Endothelial cell of umbilical vein (primary cell): ENCODE measurements around the gene ZNF3.

Experiments used
- EZH2 ChIP-seq: IDR thresholded peaks from 2 replicates; pipeline ENCODE4 v1.6.1; 2012; ENCODE audit warnings: borderline replicate concordance, low read depth, mild to moderate bottlenecking, moderate library complexity, low read length, inconsistent platforms; ENCODE audit not compliant: severe bottlenecking
- JUN ChIP-seq: IDR thresholded peaks from 2 replicates; pipeline ENCODE4 v1.6.1; 2011; ENCODE audit warnings: borderline replicate concordance, low read depth; ENCODE audit not compliant: insufficient read length, insufficient read depth
- POLR2A ChIP-seq: IDR thresholded peaks from 2 replicates; pipeline ENCODE4 v1.6.1; 2012; ENCODE audit warnings: low read depth, mild to moderate bottlenecking, control low read depth, low read length
- POLR2AphosphoS5 ChIP-seq: IDR thresholded peaks from 2 replicates; pipeline ENCODE4 v1.6.1; 2012; ENCODE audit warnings: low read depth, mild to moderate bottlenecking, control low read depth, low read length, moderate library complexity; ENCODE audit not compliant: insufficient read depth
- TF ChIP-seq, protein P1 (sequence below), 2 donors: IDR thresholded peaks; 1 replicate in 1 of 2; 2 replicates in 1 of 2; pipeline ENCODE4 v1.5.1; 2011; ENCODE audit warnings: low read length in 2 of 2, mild to moderate bottlenecking in 2 of 2, moderate library complexity in 2 of 2, control low read depth in 1 of 2, inconsistent platforms in 1 of 2, low read depth in 1 of 2; ENCODE audit not compliant: insufficient read depth in 1 of 2; ENCODE audit errors: extremely low read depth in 1 of 2

DNA sequence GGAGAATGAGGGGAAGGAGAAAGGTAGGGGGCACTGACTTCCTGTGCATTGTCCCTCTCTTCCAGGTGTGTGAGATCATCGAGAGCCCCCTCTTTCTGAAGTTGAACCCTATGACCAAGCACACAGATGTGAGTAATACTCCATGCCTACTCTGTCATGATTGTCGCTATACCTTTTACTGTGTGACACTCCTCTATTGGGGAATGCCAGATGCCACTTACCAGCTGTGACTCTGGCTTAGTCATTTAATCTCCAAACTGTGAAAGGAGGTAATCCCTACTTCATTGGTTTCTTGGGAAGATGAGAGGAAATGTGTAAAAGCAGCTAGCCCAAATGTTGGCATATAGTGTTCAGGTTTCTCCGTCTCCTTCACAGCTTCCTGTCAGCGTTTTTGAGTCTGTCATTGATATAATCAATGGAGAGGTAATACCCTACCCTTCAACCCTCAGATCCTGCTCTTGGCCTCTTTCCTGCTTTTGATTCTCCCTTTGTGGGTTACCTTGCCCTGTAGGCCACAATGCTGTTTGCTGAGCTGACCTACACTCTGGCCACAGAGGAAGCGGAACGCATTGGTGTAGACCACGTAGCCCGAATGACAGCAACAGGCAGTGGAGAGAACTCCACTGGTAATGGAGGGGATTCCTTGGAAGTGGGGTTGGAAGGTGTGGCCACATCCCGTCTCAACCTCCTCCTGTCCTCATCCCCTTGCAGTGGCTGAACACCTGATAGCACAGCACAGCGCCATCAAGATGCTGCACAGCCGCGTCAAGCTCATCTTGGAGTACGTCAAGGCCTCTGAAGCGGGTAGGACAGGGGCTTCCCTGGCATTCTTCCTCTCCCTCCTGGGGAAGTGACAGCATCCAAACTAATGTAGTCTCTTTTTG lies 9.2 kb upstream of the ZNF3 start:
- TF ChIP-seq, protein P1, sequence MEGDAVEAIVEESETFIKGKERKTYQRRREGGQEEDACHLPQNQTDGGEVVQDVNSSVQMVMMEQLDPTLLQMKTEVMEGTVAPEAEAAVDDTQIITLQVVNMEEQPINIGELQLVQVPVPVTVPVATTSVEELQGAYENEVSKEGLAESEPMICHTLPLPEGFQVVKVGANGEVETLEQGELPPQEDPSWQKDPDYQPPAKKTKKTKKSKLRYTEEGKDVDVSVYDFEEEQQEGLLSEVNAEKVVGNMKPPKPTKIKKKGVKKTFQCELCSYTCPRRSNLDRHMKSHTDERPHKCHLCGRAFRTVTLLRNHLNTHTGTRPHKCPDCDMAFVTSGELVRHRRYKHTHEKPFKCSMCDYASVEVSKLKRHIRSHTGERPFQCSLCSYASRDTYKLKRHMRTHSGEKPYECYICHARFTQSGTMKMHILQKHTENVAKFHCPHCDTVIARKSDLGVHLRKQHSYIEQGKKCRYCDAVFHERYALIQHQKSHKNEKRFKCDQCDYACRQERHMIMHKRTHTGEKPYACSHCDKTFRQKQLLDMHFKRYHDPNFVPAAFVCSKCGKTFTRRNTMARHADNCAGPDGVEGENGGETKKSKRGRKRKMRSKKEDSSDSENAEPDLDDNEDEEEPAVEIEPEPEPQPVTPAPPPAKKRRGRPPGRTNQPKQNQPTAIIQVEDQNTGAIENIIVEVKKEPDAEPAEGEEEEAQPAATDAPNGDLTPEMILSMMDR (IDR thresholded peaks at IDR 0.05; ENCODE audit: extremely low read depth in 1 of 2, insufficient read depth in 1 of 2, low read depth in 1 of 2, low read length in 2 of 2) = no peak
- TF ChIP-seq JUN (no peak), POLR2A (no peak), POLR2AphosphoS5 (no peak), EZH2 (no peak)
